Measurements from ENCODE around the gene JOSD2. TPM values are rescaled to one million over a fixed set of nuclear protein-coding genes. Genes with fewer than 3 reads are reported as not detected.

Gene JOSD2
- total and polyA plus RNA-seq, 8 donors: 9.9 to 79.4 (median 61.0) TPM; not detected in 1

GRCh38 chr19:50512999-50513745, 2.2 kb upstream of the JOSD2 start:
- intact Hi-C loops (cut with DNase I; ENCODE audit: low total_unique reads): no loop called here
- 52 to 61% (median 60%) methylated on average over 11 to 12 of the region's 12 CpGs for WGBS, 5 donors
- Histone ChIP-seq H3K4me3 (no peak overlapping the region), H3K4me1 (peaks cover 5 to 22% (median 20%) of the 10 kb centered on the region in 4 donors), H3K27me3 (peaks cover 0 to 15% (median 6%) of the 10 kb centered on the region in 3 donors), H3K9me3 (no peaks in the 10 kb centered on the region), H3K27ac (no peak overlapping the region), H3K36me3 (peaks cover 0 to 8% (median under 1%) of the 10 kb centered on the region in 4 donors)
- no peak for TF ChIP-seq EP300 (IDR thresholded peaks at IDR 0.05)
- no peak for TF ChIP-seq POLR2AphosphoS5 (IDR thresholded peaks at IDR 0.05)
- no peak for TF ChIP-seq CTCF (IDR thresholded peaks at IDR 0.05)
- no peak for TF ChIP-seq POLR2A (IDR thresholded peaks at IDR 0.05)
- DNase-seq: no peak

- Histone ChIP-seq H3K36me3 (peaks cover 0 to 1% (median 0%) of the 10 kb centered on the region in 4 donors), H3K27ac (peak overlapping the region in 3 of 5 donors; percentile 82 to 90 (median 87)), H3K4me3 (peak overlapping the region in 1 of 4 donors; percentile 67), H3K27me3 (peaks cover 0 to 15% (median 6%) of the 10 kb centered on the region in 3 donors), H3K9me3 (no peaks in the 10 kb centered on the region), H3K4me1 (peaks cover 5 to 22% (median 20%) of the 10 kb centered on the region in 4 donors)
- no peak for TF ChIP-seq POLR2AphosphoS5 (IDR thresholded peaks at IDR 0.05)
- no peak for TF ChIP-seq EP300 (IDR thresholded peaks at IDR 0.05)
- no peak for TF ChIP-seq CTCF (IDR thresholded peaks at IDR 0.05)
- no peak for TF ChIP-seq POLR2A (IDR thresholded peaks at IDR 0.05)
- DNase-seq: no peak
- WGBS, 5 donors: 87 to 92% (median 88%) methylated on average over 21 to 36 of the region's 36 CpGs
- intact Hi-C loops (cut with DNase I; ENCODE audit: low total_unique reads): no loop called here
Measured at GRCh38 chr19:50512112-50512998, 1.4 kb upstream of the JOSD2 start.

- no peaks in the 10 kb centered on the region for H3K9me3 ChIP-seq
- H3K4me1 ChIP-seq: peaks cover 5 to 22% (median 20%) of the 10 kb centered on the region in 4 donors
- DNase-seq: no peak
- peaks cover 0 to 9% (median 8%) of the 10 kb centered on the region in 4 donors for H3K36me3 ChIP-seq
- H3K27ac ChIP-seq: peak overlapping the region; percentile 48 to 90 (median 82)
- intact Hi-C loops (cut with DNase I; ENCODE audit: low total_unique reads): no loop called here
- WGBS, 5 donors: 2 to 11% (median 5%) methylated on average over 3 to 10 of the region's 10 CpGs
- H3K27me3 ChIP-seq: peaks cover 0 to 15% (median 0%) of the 10 kb centered on the region in 3 donors
- H3K4me3 ChIP-seq: peak overlapping the region; percentile 57 to 79 (median 71)
- TF ChIP-seq POLR2AphosphoS5 (IDR thresholded peaks at IDR 0.05) (no peak), EP300 (IDR thresholded peaks at IDR 0.05) (no peak), CTCF (IDR thresholded peaks at IDR 0.05) (no peak), POLR2A (IDR thresholded peaks at IDR 0.05) (no peak)
Measured at GRCh38 chr19:50510700-50511068, 307 bp downstream of the JOSD2 start.

- no peaks in the 10 kb centered on the region for H3K9me3 ChIP-seq
- WGBS, 5 donors: 36 to 72% (median 48%) methylated on average over 10 to 26 of the region's 26 CpGs
- intact Hi-C loops (cut with DNase I; ENCODE audit: low total_unique reads): no loop called here
- H3K27me3 ChIP-seq: peaks cover 0 to 11% (median 0%) of the 10 kb centered on the region in 3 donors
- H3K4me3 ChIP-seq: peak overlapping the region; percentile 57 to 79 (median 71)
- peak overlapping the region in 4 of 5 donors; percentile 78 to 90 (median 84) for H3K27ac ChIP-seq
- peaks cover 0 to 12% (median 11%) of the 10 kb centered on the region in 4 donors for H3K36me3 ChIP-seq
- no peak for DNase-seq
- H3K4me1 ChIP-seq: peaks cover 5 to 22% (median 20%) of the 10 kb centered on the region in 4 donors
- TF ChIP-seq POLR2AphosphoS5 (IDR thresholded peaks at IDR 0.05) (no peak), EP300 (IDR thresholded peaks at IDR 0.05) (no peak), POLR2A (IDR thresholded peaks at IDR 0.05) (no peak), CTCF (IDR thresholded peaks at IDR 0.05) (no peak)
Measured at GRCh38 chr19:50510121-50510670, 795 bp downstream of the JOSD2 start.
